A549 (cell line): ENCODE data around the gene MAP2.

Experiments
- CEBPB ChIP-seq, 2 experiments: fragments of >200 bp in 1 of 2; sonication (Bioruptor Twin) in 1 of 2; formaldehyde crosslinking in 1 of 2; IDR thresholded peaks; 2 replicates each; pipeline ENCODE4 v1.6.1; 2012 to 2016
- KDM1A ChIP-seq: fragments of 200-600 bp; sonication (generic); IDR thresholded peaks from 2 replicates; pipeline ENCODE4 v1.6.1; 2016; ENCODE audit warnings: low read depth, mild to moderate bottlenecking
- MAZ ChIP-seq: fragments of 150-350 bp; IDR thresholded peaks from 2 replicates; pipeline ENCODE4 v1.6.1; 2014; ENCODE audit warnings: antibody characterized with exemption, low read depth, low read length, borderline replicate concordance
- PBX3 ChIP-seq: IDR thresholded peaks from 2 replicates; pipeline ENCODE4 v1.6.1; 2012
- REST ChIP-seq: fragments of 200-600 bp; sonication (generic); IDR thresholded peaks from 2 replicates; pipeline ENCODE4 v1.6.1; 2016; ENCODE audit warnings: antibody characterized with exemption, mild to moderate bottlenecking, moderate library complexity
- TF ChIP-seq, protein P1 (sequence below): fragments of >200 bp; sonication (Bioruptor Twin); formaldehyde crosslinking; IDR thresholded peaks from 3 replicates; pipeline ENCODE4 v1.5.1; 2016
- TF ChIP-seq, protein P2 (sequence below): fragments of 150-350 bp; IDR thresholded peaks from 2 replicates; pipeline ENCODE4 v1.6.1; 2014; ENCODE audit warnings: low read depth, mild to moderate bottlenecking, low read length
- TF ChIP-seq, protein P3 (sequence below): IDR thresholded peaks from 2 replicates; pipeline ENCODE4 v1.6.1; 2012

- TF ChIP-seq, protein P1, sequence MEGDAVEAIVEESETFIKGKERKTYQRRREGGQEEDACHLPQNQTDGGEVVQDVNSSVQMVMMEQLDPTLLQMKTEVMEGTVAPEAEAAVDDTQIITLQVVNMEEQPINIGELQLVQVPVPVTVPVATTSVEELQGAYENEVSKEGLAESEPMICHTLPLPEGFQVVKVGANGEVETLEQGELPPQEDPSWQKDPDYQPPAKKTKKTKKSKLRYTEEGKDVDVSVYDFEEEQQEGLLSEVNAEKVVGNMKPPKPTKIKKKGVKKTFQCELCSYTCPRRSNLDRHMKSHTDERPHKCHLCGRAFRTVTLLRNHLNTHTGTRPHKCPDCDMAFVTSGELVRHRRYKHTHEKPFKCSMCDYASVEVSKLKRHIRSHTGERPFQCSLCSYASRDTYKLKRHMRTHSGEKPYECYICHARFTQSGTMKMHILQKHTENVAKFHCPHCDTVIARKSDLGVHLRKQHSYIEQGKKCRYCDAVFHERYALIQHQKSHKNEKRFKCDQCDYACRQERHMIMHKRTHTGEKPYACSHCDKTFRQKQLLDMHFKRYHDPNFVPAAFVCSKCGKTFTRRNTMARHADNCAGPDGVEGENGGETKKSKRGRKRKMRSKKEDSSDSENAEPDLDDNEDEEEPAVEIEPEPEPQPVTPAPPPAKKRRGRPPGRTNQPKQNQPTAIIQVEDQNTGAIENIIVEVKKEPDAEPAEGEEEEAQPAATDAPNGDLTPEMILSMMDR: no peak
- no peak for TF ChIP-seq KDM1A
- TF ChIP-seq CEBPB (IDR thresholded peaks at IDR 0.05): no peak
- TF ChIP-seq, protein P2, sequence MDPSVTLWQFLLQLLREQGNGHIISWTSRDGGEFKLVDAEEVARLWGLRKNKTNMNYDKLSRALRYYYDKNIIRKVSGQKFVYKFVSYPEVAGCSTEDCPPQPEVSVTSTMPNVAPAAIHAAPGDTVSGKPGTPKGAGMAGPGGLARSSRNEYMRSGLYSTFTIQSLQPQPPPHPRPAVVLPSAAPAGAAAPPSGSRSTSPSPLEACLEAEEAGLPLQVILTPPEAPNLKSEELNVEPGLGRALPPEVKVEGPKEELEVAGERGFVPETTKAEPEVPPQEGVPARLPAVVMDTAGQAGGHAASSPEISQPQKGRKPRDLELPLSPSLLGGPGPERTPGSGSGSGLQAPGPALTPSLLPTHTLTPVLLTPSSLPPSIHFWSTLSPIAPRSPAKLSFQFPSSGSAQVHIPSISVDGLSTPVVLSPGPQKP: no peak
- TF ChIP-seq REST: no peak
- TF ChIP-seq, protein P3, sequence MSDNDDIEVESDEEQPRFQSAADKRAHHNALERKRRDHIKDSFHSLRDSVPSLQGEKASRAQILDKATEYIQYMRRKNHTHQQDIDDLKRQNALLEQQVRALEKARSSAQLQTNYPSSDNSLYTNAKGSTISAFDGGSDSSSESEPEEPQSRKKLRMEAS: no peak
- TF ChIP-seq MAZ: no peak
- no peak for TF ChIP-seq PBX3
Measured at GRCh38 chr2:209519906-209520305, 96.1 kb downstream of the MAP2 start.
